ENCODE results near the gene ARHGAP28. TPM values are rescaled to one million over a fixed set of nuclear protein-coding genes. Genes with fewer than 3 reads are reported as not detected.
"Not testable (repeated sequence)": the region's sequence is repeated elsewhere in the genome, so short reads cannot be mapped to it uniquely, and the experiment has no call there.

The ARHGAP28 gene
- polyA plus RNA-seq, 1 of the 3 experiments (the other 2 are of a cell fraction) = 0.99 TPM

- H3K4me3 ChIP-seq (ENCODE audit: low read depth in 2 of 2, low read length in 1 of 2) = no peak overlapping the region
- ChIA-PET CTCF (interaction anchor here (1.4 kb wide), 1 partner anchor 106 kb away, joined by 3 read pairs; no protein-coding TSS in a partner anchor), POLR2A (no interaction called here)
- 55% methylated on average over 2 of the region's 2 CpGs for WGBS (ENCODE audit: low lambda C conversion rate)
- no peaks in the 10 kb centered on the region for H3K27me3 ChIP-seq (ENCODE audit: insufficient read depth)
- no peaks in the 10 kb centered on the region for H3F3A ChIP-seq (replicated peaks; ENCODE audit: insufficient read depth)
- no peak overlapping the region for H3K4me2 ChIP-seq
- H3K79me2 ChIP-seq (ENCODE audit: insufficient read depth) = no peaks in the 10 kb centered on the region
- no peak for TF ChIP-seq JUND (IDR thresholded peaks at IDR 0.05)
- no peak for TF ChIP-seq REST (IDR thresholded peaks at IDR 0.05; ENCODE audit: low read depth, low read length)
- no peak for TF ChIP-seq RFX5 (IDR thresholded peaks at IDR 0.05; ENCODE audit: low read length)
- TF ChIP-seq IRF3 (IDR thresholded peaks at IDR 0.05; ENCODE audit: low read depth, low read length) = no peak
- TF ChIP-seq ZBTB33 (IDR thresholded peaks at IDR 0.05; ENCODE audit: borderline replicate concordance, low read depth) = no peak
- TF ChIP-seq USF1 (IDR thresholded peaks at IDR 0.05; ENCODE audit: borderline replicate concordance, low read depth) = no peak
- no peak for TF ChIP-seq RXRA (IDR thresholded peaks at IDR 0.05; ENCODE audit: borderline replicate concordance, low read depth)
- no peak for TF ChIP-seq TCF12 (IDR thresholded peaks at IDR 0.05)
- TF ChIP-seq EZH2phosphoT487 (IDR thresholded peaks at IDR 0.05; ENCODE audit: borderline replicate concordance, low read depth) = no peak
- TF ChIP-seq ELF1 (IDR thresholded peaks at IDR 0.05) = no peak
- no peak for TF ChIP-seq TAF1 (IDR thresholded peaks at IDR 0.05; ENCODE audit: borderline replicate concordance, low read depth, low read length)
- TF ChIP-seq POLR2AphosphoS5 (IDR thresholded peaks at IDR 0.05; ENCODE audit: low read depth, low read length) = no peak
- TF ChIP-seq CHD2 (IDR thresholded peaks at IDR 0.05; ENCODE audit: low read length, partially characterized antibody) = no peak
- TF ChIP-seq FOXJ3 (CRISPR knock-in tag; IDR thresholded peaks at IDR 0.05) = no peak
- no peak for TF ChIP-seq MXI1 (IDR thresholded peaks at IDR 0.05; ENCODE audit: low read depth, low read length)
- no peak for TF ChIP-seq USF2 (IDR thresholded peaks at IDR 0.05; ENCODE audit: borderline replicate concordance, low read depth, low read length)
- no peak for TF ChIP-seq RCOR1 (IDR thresholded peaks at IDR 0.05; ENCODE audit: low read length)
- TF ChIP-seq NFIC (IDR thresholded peaks at IDR 0.05; ENCODE audit: borderline replicate concordance) = no peak
- no peak for TF ChIP-seq GABPA (IDR thresholded peaks at IDR 0.05; ENCODE audit: low read depth)
- no peak for TF ChIP-seq FOXM1 (IDR thresholded peaks at IDR 0.05; ENCODE audit: low read depth)
- H4K20me1 ChIP-seq (ENCODE audit: insufficient read depth) = no peaks in the 10 kb centered on the region
- no peak overlapping the region for H3K9ac ChIP-seq
- no peak for DNase-seq
- H2AFZ ChIP-seq (ENCODE audit: low read depth) = no peak overlapping the region
- no peak overlapping the region for H3K27ac ChIP-seq (ENCODE audit: low read depth in 2 of 2, low read length in 1 of 2)
- H3K36me3 ChIP-seq (replicated peaks in 1 of 2; ENCODE audit: control insufficient read depth in 1 of 2, insufficient read depth in 2 of 2, low read length in 1 of 2) = no peaks in the 10 kb centered on the region
- no peaks in the 10 kb centered on the region for H3K9me3 ChIP-seq
- H3K4me1 ChIP-seq (ENCODE audit: control insufficient read depth in 1 of 2, insufficient read depth in 2 of 2, low read depth in 1 of 2, low read length in 1 of 2) = no peaks in the 10 kb centered on the region; a peak in 2 of 4 replicates
- H3K9me2 ChIP-seq = no peaks in the 10 kb centered on the region
Observed at GRCh38 chr18:6843308-6843707, 113.8 kb downstream of the ARHGAP28 start.

GRCh38 chr18:6845521-6845920, 116.0 kb downstream of the ARHGAP28 start:
- H4K20me1 ChIP-seq (ENCODE audit: insufficient read depth); H3K27ac ChIP-seq (ENCODE audit: low read depth in 2 of 2, low read length in 1 of 2); H3F3A ChIP-seq (replicated peaks; ENCODE audit: insufficient read depth); H3K36me3 ChIP-seq (replicated peaks in 1 of 2; ENCODE audit: control insufficient read depth in 1 of 2, insufficient read depth in 2 of 2, low read length in 1 of 2); H3K4me1 ChIP-seq (ENCODE audit: control insufficient read depth in 1 of 2, insufficient read depth in 2 of 2, low read depth in 1 of 2, low read length in 1 of 2); H3K79me2 ChIP-seq (ENCODE audit: insufficient read depth); H2AFZ ChIP-seq (ENCODE audit: low read depth); H3K4me2 ChIP-seq; H3K27me3 ChIP-seq (ENCODE audit: insufficient read depth); H3K9ac ChIP-seq; H3K9me3 ChIP-seq; DNase-seq; H3K9me2 ChIP-seq; POLR2A ChIA-PET; H3K4me3 ChIP-seq (ENCODE audit: low read depth in 2 of 2, low read length in 1 of 2): not testable (repeated sequence)
- WGBS (ENCODE audit: low lambda C conversion rate) = 67% methylated on average over 1 of the region's 1 CpG
- CTCF ChIA-PET = interaction anchor here (1.1 kb wide), 1 partner anchor 40 kb away, joined by 3 read pairs; no protein-coding TSS in a partner anchor
